ENCODE measurements around the gene PDK2.

The PDK2 gene

GRCh38 chr17:50081757-50082156 is 13.4 kb upstream of the PDK2 start:
- Histone ChIP-seq H3K9me3 (ENCODE audit: control insufficient read depth, low read depth, low read length) (no peaks in the 10 kb centered on the region), H3K36me3 (ENCODE audit: control insufficient read depth, low read depth, low read length) (peaks cover 2% of the 10 kb centered on the region), H3K27me3 (ENCODE audit: control insufficient read depth, insufficient read depth, low read length) (no peaks in the 10 kb centered on the region), H3K4me3 (ENCODE audit: low read length) (no peak overlapping the region), H3K9ac (ENCODE audit: low read length) (no peak overlapping the region), H3K27ac (ENCODE audit: low read length) (no peak overlapping the region), H3K4me1 (ENCODE audit: control insufficient read depth, low read depth, low read length) (peaks cover 4% of the 10 kb centered on the region)

DNA sequence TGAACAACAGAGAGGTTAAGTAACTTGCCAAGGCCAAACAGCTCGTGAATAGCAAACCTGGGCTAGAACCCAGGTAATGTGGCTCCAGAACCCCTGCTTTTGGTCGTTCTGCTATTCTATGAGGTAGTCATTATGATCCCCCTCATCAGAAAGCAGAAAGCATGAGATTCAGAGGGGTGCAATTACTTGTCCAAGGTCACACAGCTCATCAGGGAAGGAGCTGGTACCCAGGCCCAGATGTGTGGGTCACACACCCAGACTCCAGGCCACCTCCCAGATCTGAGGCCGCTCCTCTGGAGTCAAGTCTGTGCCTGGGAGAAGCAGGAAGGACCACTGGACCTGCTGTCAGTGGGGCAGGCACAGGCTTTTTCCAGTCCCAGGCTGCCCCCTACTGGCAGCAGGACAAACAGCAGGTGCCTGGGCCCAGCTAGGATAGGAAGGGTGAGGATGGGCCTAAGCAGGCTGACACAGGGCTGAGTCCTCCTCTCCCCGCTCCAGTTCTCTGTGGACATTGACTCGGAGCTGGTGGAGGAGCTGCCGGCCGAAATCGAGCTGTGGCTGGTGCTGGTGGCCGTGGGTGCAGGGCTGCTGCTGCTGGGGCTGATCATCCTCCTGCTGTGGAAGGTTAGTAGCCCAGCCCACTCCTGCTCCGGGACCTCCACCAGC is 7.8 kb upstream of the PDK2 start:
- no peak overlapping the region for H3K27ac ChIP-seq (ENCODE audit: low read length)
- no peaks in the 10 kb centered on the region for H3K27me3 ChIP-seq (ENCODE audit: control insufficient read depth, insufficient read depth, low read length)
- no peaks in the 10 kb centered on the region for H3K36me3 ChIP-seq (ENCODE audit: control insufficient read depth, low read depth, low read length)

DNA sequence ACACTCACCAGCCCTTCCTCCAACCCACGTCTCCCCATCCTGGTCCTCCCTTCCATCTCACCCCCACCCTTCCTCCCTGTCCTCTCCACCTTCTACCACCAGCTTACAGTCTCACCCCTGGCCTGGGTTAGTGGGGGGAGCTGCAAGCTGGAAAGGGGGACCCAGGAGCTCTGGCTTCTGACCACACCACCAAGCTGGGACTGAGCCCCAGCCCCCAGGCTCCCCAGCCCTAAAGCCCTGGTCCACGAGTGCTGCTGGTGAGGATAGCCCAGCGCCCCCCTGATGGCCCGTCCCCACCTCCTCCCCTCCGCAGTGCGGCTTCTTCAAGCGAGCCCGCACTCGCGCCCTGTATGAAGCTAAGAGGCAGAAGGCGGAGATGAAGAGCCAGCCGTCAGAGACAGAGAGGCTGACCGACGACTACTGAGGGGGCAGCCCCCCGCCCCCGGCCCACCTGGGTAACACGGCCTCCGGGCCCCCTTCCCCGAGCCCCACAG is 7.2 kb upstream of the PDK2 start:
- Histone ChIP-seq H3K36me3 (ENCODE audit: control insufficient read depth, low read depth, low read length) (no peaks in the 10 kb centered on the region), H3K9ac (ENCODE audit: low read length) (no peak overlapping the region), H3K27ac (ENCODE audit: low read length) (no peak overlapping the region), H3K4me1 (ENCODE audit: control insufficient read depth, low read depth, low read length) (no peaks in the 10 kb centered on the region), H3K27me3 (ENCODE audit: control insufficient read depth, insufficient read depth, low read length) (no peaks in the 10 kb centered on the region), H3K4me3 (ENCODE audit: low read length) (no peak overlapping the region), H3K9me3 (ENCODE audit: control insufficient read depth, low read depth, low read length) (no peaks in the 10 kb centered on the region)

More for the DNA sequence above, 7.8 kb upstream of the PDK2 start:
- H3K9ac ChIP-seq (ENCODE audit: low read length), result no peak overlapping the region
- H3K4me3 ChIP-seq (ENCODE audit: low read length), result no peak overlapping the region
- H3K9me3 ChIP-seq (ENCODE audit: control insufficient read depth, low read depth, low read length), result no peaks in the 10 kb centered on the region
- no peaks in the 10 kb centered on the region for H3K4me1 ChIP-seq (ENCODE audit: control insufficient read depth, low read depth, low read length)

- Histone ChIP-seq H3K27me3 (ENCODE audit: control insufficient read depth, insufficient read depth, low read length) (no peaks in the 10 kb centered on the region), H3K4me1 (ENCODE audit: control insufficient read depth, low read depth, low read length) (no peaks in the 10 kb centered on the region), H3K36me3 (ENCODE audit: control insufficient read depth, low read depth, low read length) (no peaks in the 10 kb centered on the region), H3K9ac (ENCODE audit: low read length) (no peak overlapping the region), H3K27ac (ENCODE audit: low read length) (no peak overlapping the region), H3K9me3 (ENCODE audit: control insufficient read depth, low read depth, low read length) (no peaks in the 10 kb centered on the region), H3K4me3 (ENCODE audit: low read length) (no peak overlapping the region)
These were observed 6.0 kb upstream of the PDK2 start for GRCh38 chr17:50088952-50089825.

- no peak overlapping the region for H3K9ac ChIP-seq (ENCODE audit: low read length)
- H3K4me3 ChIP-seq (ENCODE audit: low read length), result no peak overlapping the region
- no peaks in the 10 kb centered on the region for H3K36me3 ChIP-seq (ENCODE audit: control insufficient read depth, low read depth, low read length)
- peaks cover 4% of the 10 kb centered on the region for H3K27me3 ChIP-seq (ENCODE audit: control insufficient read depth, insufficient read depth, low read length)
- H3K4me1 ChIP-seq (ENCODE audit: control insufficient read depth, low read depth, low read length), result peaks cover 4% of the 10 kb centered on the region
- no peak overlapping the region for H3K27ac ChIP-seq (ENCODE audit: low read length)
- no peaks in the 10 kb centered on the region for H3K9me3 ChIP-seq (ENCODE audit: control insufficient read depth, low read depth, low read length)
These were observed 5.1 kb upstream of the PDK2 start for GRCh38 chr17:50090071-50090470.

- no peak overlapping the region for H3K4me3 ChIP-seq (ENCODE audit: low read length)
- no peaks in the 10 kb centered on the region for H3K9me3 ChIP-seq (ENCODE audit: control insufficient read depth, low read depth, low read length)
- H3K27me3 ChIP-seq (ENCODE audit: control insufficient read depth, insufficient read depth, low read length), result peaks cover 4% of the 10 kb centered on the region
- no peak overlapping the region for H3K9ac ChIP-seq (ENCODE audit: low read length)
- no peaks in the 10 kb centered on the region for H3K36me3 ChIP-seq (ENCODE audit: control insufficient read depth, low read depth, low read length)
- H3K4me1 ChIP-seq (ENCODE audit: control insufficient read depth, low read depth, low read length), result peaks cover 10% of the 10 kb centered on the region
- no peak overlapping the region for H3K27ac ChIP-seq (ENCODE audit: low read length)
These were observed 3.9 kb upstream of the PDK2 start for GRCh38 chr17:50090971-50091917.

GRCh38 chr17:50091918-50092285 is 3.2 kb upstream of the PDK2 start:
- no peak overlapping the region for H3K27ac ChIP-seq (ENCODE audit: low read length)

GRCh38 chr17:50093246-50093645 is 1.9 kb upstream of the PDK2 start:
- Histone ChIP-seq H3K4me1 (ENCODE audit: control insufficient read depth, low read depth, low read length) (peaks cover 10% of the 10 kb centered on the region), H3K9me3 (ENCODE audit: control insufficient read depth, low read depth, low read length) (no peaks in the 10 kb centered on the region), H3K36me3 (ENCODE audit: control insufficient read depth, low read depth, low read length) (no peaks in the 10 kb centered on the region), H3K27ac (ENCODE audit: low read length) (no peak overlapping the region), H3K4me3 (ENCODE audit: low read length) (no peak overlapping the region), H3K27me3 (ENCODE audit: control insufficient read depth, insufficient read depth, low read length) (peaks cover 4% of the 10 kb centered on the region), H3K9ac (ENCODE audit: low read length) (no peak overlapping the region)

More at GRCh38 chr17:50091918-50092285, 3.2 kb upstream of the PDK2 start:
- H3K9ac ChIP-seq (ENCODE audit: low read length), result no peak overlapping the region
- H3K36me3 ChIP-seq (ENCODE audit: control insufficient read depth, low read depth, low read length), result no peaks in the 10 kb centered on the region
- H3K27me3 ChIP-seq (ENCODE audit: control insufficient read depth, insufficient read depth, low read length), result peaks cover 4% of the 10 kb centered on the region
- peaks cover 10% of the 10 kb centered on the region for H3K4me1 ChIP-seq (ENCODE audit: control insufficient read depth, low read depth, low read length)
- no peaks in the 10 kb centered on the region for H3K9me3 ChIP-seq (ENCODE audit: control insufficient read depth, low read depth, low read length)
- H3K4me3 ChIP-seq (ENCODE audit: low read length), result no peak overlapping the region

- H3K27me3 ChIP-seq (ENCODE audit: control insufficient read depth, insufficient read depth, low read length), result peaks cover 4% of the 10 kb centered on the region
- H3K4me1 ChIP-seq (ENCODE audit: control insufficient read depth, low read depth, low read length), result peaks cover 10% of the 10 kb centered on the region
- H3K27ac ChIP-seq (ENCODE audit: low read length), result no peak overlapping the region
- H3K9me3 ChIP-seq (ENCODE audit: control insufficient read depth, low read depth, low read length), result no peaks in the 10 kb centered on the region
- H3K4me3 ChIP-seq (ENCODE audit: low read length), result no peak overlapping the region
- no peaks in the 10 kb centered on the region for H3K36me3 ChIP-seq (ENCODE audit: control insufficient read depth, low read depth, low read length)
- H3K9ac ChIP-seq (ENCODE audit: low read length), result no peak overlapping the region
These were observed 1.3 kb upstream of the PDK2 start for GRCh38 chr17:50093807-50094206.

- Histone ChIP-seq H3K9ac (ENCODE audit: low read length) (no peak overlapping the region), H3K27me3 (ENCODE audit: control insufficient read depth, insufficient read depth, low read length) (peaks cover 4% of the 10 kb centered on the region), H3K27ac (ENCODE audit: low read length) (no peak overlapping the region), H3K36me3 (ENCODE audit: control insufficient read depth, low read depth, low read length) (no peaks in the 10 kb centered on the region), H3K4me1 (ENCODE audit: control insufficient read depth, low read depth, low read length) (peaks cover 10% of the 10 kb centered on the region), H3K4me3 (ENCODE audit: low read length) (peak overlapping the region; percentile 88), H3K9me3 (ENCODE audit: control insufficient read depth, low read depth, low read length) (no peaks in the 10 kb centered on the region)
These were observed 853 bp upstream of the PDK2 start for GRCh38 chr17:50094243-50094752.

DNA sequence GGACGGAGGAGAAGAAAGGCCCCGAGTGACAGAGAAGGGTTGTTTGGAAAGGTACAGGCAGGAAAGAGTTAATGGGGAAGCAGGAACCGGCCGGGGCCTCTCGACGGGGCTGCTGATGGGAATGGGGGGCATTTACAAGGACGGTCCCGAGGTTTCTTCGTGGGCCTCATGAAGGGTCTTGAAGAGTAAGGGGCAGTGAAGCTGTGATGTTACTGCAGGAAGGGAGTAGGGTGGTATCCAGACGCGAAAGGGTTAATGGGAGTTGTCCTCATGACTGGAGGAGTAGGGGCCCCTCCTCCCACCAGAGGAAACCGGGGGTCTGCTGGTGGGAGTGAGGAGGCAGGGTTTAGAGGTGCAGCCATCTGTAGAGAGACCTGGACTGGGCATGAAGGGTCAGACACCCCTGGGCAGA is 481 bp downstream of the PDK2 start:
- H3K4me3 ChIP-seq (ENCODE audit: low read length), result peak overlapping the region; percentile 88
- no peaks in the 10 kb centered on the region for H3K36me3 ChIP-seq (ENCODE audit: control insufficient read depth, low read depth, low read length)
- peaks cover 12% of the 10 kb centered on the region for H3K4me1 ChIP-seq (ENCODE audit: control insufficient read depth, low read depth, low read length)
- peaks cover 4% of the 10 kb centered on the region for H3K27me3 ChIP-seq (ENCODE audit: control insufficient read depth, insufficient read depth, low read length)
- no peak overlapping the region for H3K27ac ChIP-seq (ENCODE audit: low read length)
- peak overlapping the region; percentile 59 for H3K9ac ChIP-seq (ENCODE audit: low read length)
- H3K9me3 ChIP-seq (ENCODE audit: control insufficient read depth, low read depth, low read length), result no peaks in the 10 kb centered on the region
